HEK293 (cell line): Measurements from ENCODE around the gene TAS2R50.

Experiments
- MYNN ChIP-seq: fragments of 450-650 bp; formaldehyde crosslinking; IDR thresholded peaks from 2 replicates; pipeline ENCODE4 v1.5.1; 2016; ENCODE audit warnings: missing biosample characterization, missing genetic modification characterization, borderline replicate concordance
- SCRT2 ChIP-seq: fragments of 450-650 bp; formaldehyde crosslinking; IDR thresholded peaks from 2 replicates; pipeline ENCODE4 v1.5.1; 2016; ENCODE audit warnings: missing biosample characterization, missing genetic modification characterization
- ZBTB20 ChIP-seq: fragments of 450-650 bp; formaldehyde crosslinking; IDR thresholded peaks from 2 replicates; pipeline ENCODE4 v1.5.1; 2016; ENCODE audit warnings: missing biosample characterization, missing genetic modification characterization
- ZEB2 ChIP-seq: fragments of 450-650 bp; formaldehyde crosslinking; IDR thresholded peaks from 2 replicates; pipeline ENCODE4 v1.5.1; 2016; ENCODE audit warnings: missing biosample characterization, missing genetic modification characterization
- ZNF335 ChIP-seq: fragments of 450-650 bp; formaldehyde crosslinking; conservative IDR thresholded peaks from 2 replicates; pipeline ENCODE4 v1.5.1; 2016; ENCODE audit warnings: missing biosample characterization, missing genetic modification characterization
- ZNF501 ChIP-seq: fragments of 450-650 bp; formaldehyde crosslinking; IDR thresholded peaks from 2 replicates; pipeline ENCODE4 v1.5.1; 2016; ENCODE audit warnings: missing biosample characterization, missing genetic modification characterization
- ZNF621 ChIP-seq: fragments of 450-650 bp; formaldehyde crosslinking; IDR thresholded peaks from 2 replicates; pipeline ENCODE4 v1.5.1; 2017; ENCODE audit warnings: missing biosample characterization, missing genetic modification characterization
- ZNF639 ChIP-seq: fragments of 450-650 bp; formaldehyde crosslinking; IDR thresholded peaks from 2 replicates; pipeline ENCODE4 v1.5.1; 2016; ENCODE audit warnings: missing biosample characterization, missing genetic modification characterization
- ZNF768 ChIP-seq: fragments of 450-650 bp; formaldehyde crosslinking; IDR thresholded peaks from 2 replicates; pipeline ENCODE4 v1.5.1; 2018; ENCODE audit warnings: missing biosample characterization, mild to moderate bottlenecking, missing genetic modification characterization
- ZNF776 ChIP-seq: fragments of 450-650 bp; formaldehyde crosslinking; IDR thresholded peaks from 2 replicates; pipeline ENCODE4 v1.5.0; 2017; ENCODE audit warnings: missing biosample characterization, missing genetic modification characterization, borderline replicate concordance
- ZNF785 ChIP-seq: fragments of 450-650 bp; formaldehyde crosslinking; IDR thresholded peaks from 2 replicates; pipeline ENCODE4 v1.5.1; 2016; ENCODE audit warnings: missing biosample characterization, missing genetic modification characterization
- TF ChIP-seq, protein P1 (sequence below): fragments of 450-650 bp; formaldehyde crosslinking; IDR thresholded peaks from 2 replicates; pipeline ENCODE4 v1.5.1; 2016; ENCODE audit warnings: missing biosample characterization, missing genetic modification characterization
- TF ChIP-seq, protein P2 (sequence below): fragments of 450-650 bp; formaldehyde crosslinking; optimal IDR thresholded peaks from 2 replicates; pipeline ENCODE3; 2016; ENCODE audit warnings: missing biosample characterization, mild to moderate bottlenecking, missing genetic modification characterization

DNA sequence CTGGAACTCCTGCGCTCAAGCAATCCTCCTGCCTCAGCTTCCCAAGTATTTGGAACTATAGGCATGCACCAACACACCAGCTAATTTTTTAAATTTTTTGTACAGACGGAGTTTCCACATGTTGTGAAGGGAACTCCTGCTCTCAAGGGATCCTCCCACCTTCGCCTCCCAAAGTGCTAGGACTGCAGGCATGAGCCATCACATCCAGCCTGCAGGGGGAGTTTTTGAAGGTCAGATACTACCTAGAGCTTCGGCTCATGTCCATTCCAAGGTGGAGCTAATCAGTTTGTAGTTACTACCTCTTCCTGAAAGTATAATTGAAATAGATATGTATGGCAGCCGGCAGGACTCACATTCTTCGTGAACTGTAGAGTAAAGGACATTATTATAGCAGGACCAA lies 39.4 kb upstream of the TAS2R50 start:
- TF ChIP-seq, protein P1, sequence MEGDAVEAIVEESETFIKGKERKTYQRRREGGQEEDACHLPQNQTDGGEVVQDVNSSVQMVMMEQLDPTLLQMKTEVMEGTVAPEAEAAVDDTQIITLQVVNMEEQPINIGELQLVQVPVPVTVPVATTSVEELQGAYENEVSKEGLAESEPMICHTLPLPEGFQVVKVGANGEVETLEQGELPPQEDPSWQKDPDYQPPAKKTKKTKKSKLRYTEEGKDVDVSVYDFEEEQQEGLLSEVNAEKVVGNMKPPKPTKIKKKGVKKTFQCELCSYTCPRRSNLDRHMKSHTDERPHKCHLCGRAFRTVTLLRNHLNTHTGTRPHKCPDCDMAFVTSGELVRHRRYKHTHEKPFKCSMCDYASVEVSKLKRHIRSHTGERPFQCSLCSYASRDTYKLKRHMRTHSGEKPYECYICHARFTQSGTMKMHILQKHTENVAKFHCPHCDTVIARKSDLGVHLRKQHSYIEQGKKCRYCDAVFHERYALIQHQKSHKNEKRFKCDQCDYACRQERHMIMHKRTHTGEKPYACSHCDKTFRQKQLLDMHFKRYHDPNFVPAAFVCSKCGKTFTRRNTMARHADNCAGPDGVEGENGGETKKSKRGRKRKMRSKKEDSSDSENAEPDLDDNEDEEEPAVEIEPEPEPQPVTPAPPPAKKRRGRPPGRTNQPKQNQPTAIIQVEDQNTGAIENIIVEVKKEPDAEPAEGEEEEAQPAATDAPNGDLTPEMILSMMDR (tag by site-specific recombination), result no peak
- TF ChIP-seq ZNF785 (tag by site-specific recombination) (no peak), ZEB2 (no peak), ZNF501 (no peak), ZNF621 (tag by site-specific recombination) (no peak), ZNF768 (no peak), ZNF776 (no peak), MYNN (tag by site-specific recombination) (no peak), ZNF639 (tag by site-specific recombination) (no peak), ZNF335 (tag by site-specific recombination) (no peak), SCRT2 (no peak), ZBTB20 (tag by site-specific recombination) (no peak)
- TF ChIP-seq, protein P2, sequence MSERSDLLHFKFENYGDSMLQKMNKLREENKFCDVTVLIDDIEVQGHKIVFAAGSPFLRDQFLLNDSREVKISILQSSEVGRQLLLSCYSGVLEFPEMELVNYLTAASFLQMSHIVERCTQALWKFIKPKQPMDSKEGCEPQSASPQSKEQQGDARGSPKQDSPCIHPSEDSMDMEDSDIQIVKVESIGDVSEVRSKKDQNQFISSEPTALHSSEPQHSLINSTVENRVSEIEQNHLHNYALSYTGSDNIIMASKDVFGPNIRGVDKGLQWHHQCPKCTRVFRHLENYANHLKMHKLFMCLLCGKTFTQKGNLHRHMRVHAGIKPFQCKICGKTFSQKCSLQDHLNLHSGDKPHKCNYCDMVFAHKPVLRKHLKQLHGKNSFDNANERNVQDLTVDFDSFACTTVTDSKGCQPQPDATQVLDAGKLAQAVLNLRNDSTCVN (tag by site-specific recombination), result no peak
